GM20000 (cell line): ENCODE results near the gene EFCAB11.
A peak's percentile ranks its signal among the peaks of the same experiment; 100 is the strongest.

Source experiments
- DNase-seq: peaks from one replicate; pipeline ENCODE4 v3.0.0; 2012; ENCODE audit warnings: low spot score
- CTCF ChIP-seq: IDR thresholded peaks from 2 replicates; pipeline ENCODE4 v1.5.1; 2012; ENCODE audit warnings: mild to moderate bottlenecking, control low read depth; ENCODE audit errors: extremely low read depth, missing control alignments

Gene EFCAB11

GRCh38 chr14:89954070-89955021 lies at the start of gene EFCAB11:
Gene EFCAB11 (minus strand): TSS chr14:89954730. CDS start chr14:89954660, 70 bp downstream.
- TF ChIP-seq CTCF: no peak
- DNase-seq: peak; percentile 92

- TF ChIP-seq CTCF: no peak
- no peak for DNase-seq
These were observed 49.2 kb upstream of the EFCAB11 start for GRCh38 chr14:90003526-90004307.

GRCh38 chr14:90000935-90001334 lies 46.4 kb upstream of the EFCAB11 start:
- no peak for DNase-seq
- no peak for TF ChIP-seq CTCF

- TF ChIP-seq CTCF: no peak
- DNase-seq: no peak
These were observed 42.4 kb upstream of the EFCAB11 start for GRCh38 chr14:89996963-89997362.

GRCh38 chr14:89992273-89992672 lies 37.7 kb upstream of the EFCAB11 start:
- no peak for DNase-seq
- no peak for TF ChIP-seq CTCF

GRCh38 chr14:89990623-89991275 lies 36.2 kb upstream of the EFCAB11 start:
- no peak for DNase-seq
- TF ChIP-seq CTCF: no peak
